Skeletal muscle tissue (tissue), 4 donors: Measurements from ENCODE around the gene ENAH. TPM values are rescaled to one million over a fixed set of nuclear protein-coding genes. Genes with fewer than 3 reads are reported as not detected.
"Not testable (repeated sequence)": the region's sequence is repeated elsewhere in the genome, so short reads cannot be mapped to it uniquely, and the experiment has no call there.

Experiments
- H3K27ac ChIP-seq: one replicate; pipeline ENCODE4 v1.7.0; 2013; ENCODE audit warnings: mild to moderate bottlenecking, low read depth, low read length, inconsistent platforms
- H3K27me3 ChIP-seq, 3 donors: one replicate each; pipeline ENCODE4 v1.7.0; 2013; ENCODE audit warnings: low read length in 3 of 3; ENCODE audit not compliant: control insufficient read depth in 3 of 3, insufficient read depth in 3 of 3
- H3K36me3 ChIP-seq, 3 donors: one replicate each; pipeline ENCODE4 v1.7.0; 2013; ENCODE audit warnings: low read length in 3 of 3; ENCODE audit not compliant: control insufficient read depth in 3 of 3, insufficient read depth in 3 of 3
- H3K4me1 ChIP-seq, 3 donors: one replicate each; pipeline ENCODE4 v1.7.0; 2013; ENCODE audit warnings: low read length in 3 of 3, mild to moderate bottlenecking in 3 of 3; ENCODE audit not compliant: control insufficient read depth in 3 of 3, insufficient read depth in 3 of 3
- H3K4me3 ChIP-seq, 3 donors: one replicate each; pipeline ENCODE4 v1.7.0; 2013; ENCODE audit warnings: low read length in 3 of 3
- H3K9ac ChIP-seq, 3 donors: one replicate each; pipeline ENCODE4 v1.7.0; 2013; ENCODE audit warnings: low read length in 3 of 3, mild to moderate bottlenecking in 3 of 3, moderate library complexity in 2 of 3, low read depth in 1 of 3
- H3K9me3 ChIP-seq, 3 donors: one replicate each; pipeline ENCODE4 v1.7.0; 2013; ENCODE audit warnings: low read length in 3 of 3; ENCODE audit not compliant: control insufficient read depth in 3 of 3
- total RNA-seq: library from RNA; depleted of rRNA; stranded (reverse); fragments of >200 nt; gene quantifications from one replicate; pipeline ENCODE4 v1.2.3, GENCODE V29; 2014
- donor health status: Osteomylitis.

ENAH gene
- total RNA-seq, 1 donor from 2014 or later, result 38.6 TPM

- not testable (repeated sequence) for H3K4me3 ChIP-seq, H3K27ac ChIP-seq, H3K9me3 ChIP-seq, H3K9ac ChIP-seq, H3K36me3 ChIP-seq, H3K27me3 ChIP-seq
- H3K4me1 ChIP-seq, result peaks cover 7 to 11% (median 9%) of the 10 kb centered on the region in 3 donors
These were observed 179.7 kb downstream of the ENAH start for GRCh38 chr1:225473266-225473665.

- Histone ChIP-seq H3K9me3 (no peaks in the 10 kb centered on the region), H3K4me1 (peaks cover 9 to 18% (median 15%) of the 10 kb centered on the region in 3 donors), H3K9ac (no peak overlapping the region), H3K27me3 (no peaks in the 10 kb centered on the region), H3K36me3 (no peaks in the 10 kb centered on the region), H3K27ac (no peak overlapping the region), H3K4me3 (no peak overlapping the region)
These were observed 181.2 kb downstream of the ENAH start for GRCh38 chr1:225471453-225472301.

- H3K27ac ChIP-seq, result no peak overlapping the region
- no peaks in the 10 kb centered on the region for H3K27me3 ChIP-seq
- peaks cover 9 to 18% (median 15%) of the 10 kb centered on the region in 3 donors for H3K4me1 ChIP-seq
- H3K4me3 ChIP-seq, result no peak overlapping the region
- no peak overlapping the region for H3K9ac ChIP-seq
- H3K9me3 ChIP-seq, result no peaks in the 10 kb centered on the region
- H3K36me3 ChIP-seq, result no peaks in the 10 kb centered on the region
These were observed 181.8 kb downstream of the ENAH start for GRCh38 chr1:225471109-225471452.

- H3K4me3 ChIP-seq, result no peak overlapping the region
- H3K27ac ChIP-seq, result no peak overlapping the region
- peak overlapping the region in 1 of 3 donors; percentile 33 for H3K9ac ChIP-seq
- no peaks in the 10 kb centered on the region for H3K27me3 ChIP-seq
- H3K36me3 ChIP-seq, result no peaks in the 10 kb centered on the region
- no peaks in the 10 kb centered on the region for H3K9me3 ChIP-seq
- H3K4me1 ChIP-seq, result peaks cover 9 to 20% (median 17%) of the 10 kb centered on the region in 3 donors
These were observed 182.5 kb downstream of the ENAH start for GRCh38 chr1:225470211-225471108.

- Histone ChIP-seq H3K27ac (no peak overlapping the region), H3K4me1 (peaks cover 0 to 16% (median 16%) of the 10 kb centered on the region in 3 donors)
These were observed 183.9 kb downstream of the ENAH start for GRCh38 chr1:225469051-225469450.

GRCh38 chr1:225468270-225469020, 184.5 kb downstream of the ENAH start:
- H3K36me3 ChIP-seq, result no peaks in the 10 kb centered on the region
- H3K9me3 ChIP-seq, result no peaks in the 10 kb centered on the region
- H3K9ac ChIP-seq, result peak overlapping the region in 1 of 3 donors; percentile 20
- no peak overlapping the region for H3K4me3 ChIP-seq
- peaks cover 0 to 17% (median 16%) of the 10 kb centered on the region in 3 donors for H3K4me1 ChIP-seq
- H3K27ac ChIP-seq, result no peak overlapping the region
- no peaks in the 10 kb centered on the region for H3K27me3 ChIP-seq

More at GRCh38 chr1:225469051-225469450, 183.9 kb downstream of the ENAH start:
- Histone ChIP-seq H3K27me3 (no peaks in the 10 kb centered on the region), H3K36me3 (no peaks in the 10 kb centered on the region), H3K9me3 (no peaks in the 10 kb centered on the region), H3K9ac (no peak overlapping the region), H3K4me3 (no peak overlapping the region)

GRCh38 chr1:225467193-225468020, 185.5 kb downstream of the ENAH start:
- Histone ChIP-seq H3K4me3 (peak overlapping the region; percentile 42 to 61 (median 55)), H3K9ac (peak overlapping the region in 1 of 3 donors; percentile 60), H3K4me1 (peaks cover 0 to 21% (median 20%) of the 10 kb centered on the region in 3 donors), H3K36me3 (no peaks in the 10 kb centered on the region), H3K27me3 (peaks cover 0 to 6% (median 0%) of the 10 kb centered on the region in 3 donors), H3K9me3 (no peaks in the 10 kb centered on the region), H3K27ac (peak overlapping the region; percentile 80)

GRCh38 chr1:225466848-225467192, 186.1 kb downstream of the ENAH start:
- Histone ChIP-seq H3K27me3 (peaks cover 0 to 6% (median 0%) of the 10 kb centered on the region in 3 donors), H3K9me3 (no peaks in the 10 kb centered on the region), H3K4me1 (peaks cover 0 to 22% (median 20%) of the 10 kb centered on the region in 3 donors), H3K27ac (peak overlapping the region; percentile 80), H3K36me3 (no peaks in the 10 kb centered on the region), H3K9ac (no peak overlapping the region), H3K4me3 (peak overlapping the region in 1 of 3 donors; percentile 55)
